ENCODE results near the gene CLCN6.
"Not testable (repeated sequence)": the region's sequence is repeated elsewhere in the genome, so short reads cannot be mapped to it uniquely, and the experiment has no call there.

The CLCN6 gene

GRCh38 chr1:11795238-11795890, 10.6 kb upstream of the CLCN6 start:
- DNase-seq (ENCODE audit: low spot score): no peak

GRCh38 chr1:11796036-11796828, 9.8 kb upstream of the CLCN6 start:
- DNase-seq (ENCODE audit: low spot score): peak; percentile 92

- DNase-seq (ENCODE audit: low spot score): peak; percentile 89
Measured at GRCh38 chr1:11797525-11798216, 8.3 kb upstream of the CLCN6 start.

- DNase-seq (ENCODE audit: low spot score): no peak
Measured at GRCh38 chr1:11799099-11799498, 6.9 kb upstream of the CLCN6 start.

GRCh38 chr1:11799896-11800295, 6.1 kb upstream of the CLCN6 start:
- DNase-seq (ENCODE audit: low spot score): no peak

- no peak for DNase-seq (ENCODE audit: low spot score)
Measured at GRCh38 chr1:11800391-11800755, 5.6 kb upstream of the CLCN6 start.

- DNase-seq (ENCODE audit: low spot score): peak; percentile 63
Measured at GRCh38 chr1:11800756-11801433, 5.1 kb upstream of the CLCN6 start.

GRCh38 chr1:11802616-11802972, 3.4 kb upstream of the CLCN6 start:
- no peak for DNase-seq (ENCODE audit: low spot score)

- peak; percentile 91 for DNase-seq (ENCODE audit: low spot score)
Measured at GRCh38 chr1:11802973-11803885, 2.8 kb upstream of the CLCN6 start.

- DNase-seq (ENCODE audit: low spot score): not testable (repeated sequence)
Measured at GRCh38 chr1:11803924-11804665, 1.9 kb upstream of the CLCN6 start.

- peak; percentile 64 for DNase-seq (ENCODE audit: low spot score)
Measured at GRCh38 chr1:11804666-11805421, 1.1 kb upstream of the CLCN6 start.

GRCh38 chr1:11806307-11806936, 431 bp downstream of the CLCN6 start:
- DNase-seq (ENCODE audit: low spot score): peak; percentile 40

GRCh38 chr1:11807133-11807532, 1.1 kb downstream of the CLCN6 start:
- DNase-seq (ENCODE audit: low spot score): no peak

- no peak for DNase-seq (ENCODE audit: low spot score)
Measured at GRCh38 chr1:11813021-11813420, 7.0 kb downstream of the CLCN6 start.

GRCh38 chr1:11817192-11817591, 11.2 kb downstream of the CLCN6 start:
- no peak for DNase-seq (ENCODE audit: low spot score)

GRCh38 chr1:11822091-11822490, 16.1 kb downstream of the CLCN6 start:
- DNase-seq (ENCODE audit: low spot score): no peak

GRCh38 chr1:11823366-11824137, 17.6 kb downstream of the CLCN6 start:
- DNase-seq (ENCODE audit: low spot score): no peak

GRCh38 chr1:11825131-11825530, 19.1 kb downstream of the CLCN6 start:
- no peak for DNase-seq (ENCODE audit: low spot score)

- no peak for DNase-seq (ENCODE audit: low spot score)
Measured at GRCh38 chr1:11826946-11827345, 21.0 kb downstream of the CLCN6 start.
